ENCODE data around the gene CALHM2.

Gene CALHM2

GRCh38 chr10:103475437-103475836 lies 23.3 kb upstream of the CALHM2 start:
- H3K4me3 ChIP-seq (replicated peaks in 1 of 2; ENCODE audit: low read depth in 2 of 2, low read length in 2 of 2), result no peak overlapping the region
- DNase-seq (ENCODE audit: low read depth in 2 of 2), result no peak
- no peak for TF ChIP-seq CTCF (IDR thresholded peaks at IDR 0.05; ENCODE audit: low read depth, low read length)

DNA sequence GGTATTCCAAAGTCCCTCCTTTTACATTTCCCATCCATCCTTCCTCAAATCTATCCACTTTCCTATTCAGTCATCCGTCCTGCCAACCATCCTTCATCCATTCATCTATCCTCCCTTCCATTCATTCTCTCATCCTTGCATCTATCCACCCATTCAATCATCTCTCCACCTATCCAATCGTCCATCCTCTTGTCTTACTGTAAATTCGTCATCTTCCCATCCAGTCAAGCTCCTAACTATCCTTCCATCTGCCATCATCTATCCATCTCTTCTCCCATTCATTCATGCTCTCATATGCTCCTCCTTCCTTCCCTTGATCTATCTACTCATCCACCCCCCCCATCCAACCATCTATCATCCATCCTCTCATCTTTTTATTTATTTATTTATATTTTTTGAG lies 21.9 kb upstream of the CALHM2 start:
- no peak for TF ChIP-seq CTCF (IDR thresholded peaks at IDR 0.05; ENCODE audit: low read depth, low read length)
- no peak for DNase-seq (ENCODE audit: low read depth in 2 of 2)
- H3K4me3 ChIP-seq (replicated peaks in 1 of 2; ENCODE audit: low read depth in 2 of 2, low read length in 2 of 2), result no peak overlapping the region

- no peak overlapping the region for H3K4me3 ChIP-seq (replicated peaks in 1 of 2; ENCODE audit: low read depth in 2 of 2, low read length in 2 of 2)
- TF ChIP-seq CTCF (IDR thresholded peaks at IDR 0.05; ENCODE audit: low read depth, low read length), result no peak
- DNase-seq (ENCODE audit: low read depth in 2 of 2), result no peak
These were observed 21.1 kb upstream of the CALHM2 start for GRCh38 chr10:103473261-103473671.

DNA sequence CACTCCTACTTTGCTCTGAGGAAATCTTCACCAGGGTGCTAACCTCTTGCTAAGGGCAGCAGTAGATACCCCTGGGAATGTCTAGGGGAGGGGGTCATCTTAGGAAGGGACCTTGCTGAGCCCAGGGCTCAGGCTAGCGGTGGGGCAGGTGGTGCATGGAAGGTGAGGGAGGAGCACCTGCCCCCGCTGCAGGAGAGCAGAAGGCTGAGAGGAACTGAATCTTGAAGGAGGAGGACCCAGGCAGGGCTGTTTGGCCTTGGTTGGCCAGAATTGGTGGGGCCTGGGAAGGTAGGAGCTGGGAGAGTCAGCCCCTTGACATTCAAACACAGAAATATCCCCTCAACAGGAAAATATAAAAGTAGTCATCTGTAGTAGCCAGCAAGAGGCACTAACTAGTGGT lies 19.8 kb upstream of the CALHM2 start:
- H3K4me3 ChIP-seq (replicated peaks in 1 of 2; ENCODE audit: low read depth in 2 of 2, low read length in 2 of 2), result no peak overlapping the region
- no peak for TF ChIP-seq CTCF (IDR thresholded peaks at IDR 0.05; ENCODE audit: low read depth, low read length)
- DNase-seq (ENCODE audit: low read depth in 2 of 2), result no peak

- TF ChIP-seq CTCF (IDR thresholded peaks at IDR 0.05; ENCODE audit: low read depth, low read length), result no peak
- peak in 1 of 2 donors; percentile 73 for DNase-seq (ENCODE audit: low read depth in 2 of 2)
- H3K4me3 ChIP-seq (replicated peaks in 1 of 2; ENCODE audit: low read depth in 2 of 2, low read length in 2 of 2), result no peak overlapping the region
These were observed 18.8 kb upstream of the CALHM2 start for GRCh38 chr10:103470761-103471653.

DNA sequence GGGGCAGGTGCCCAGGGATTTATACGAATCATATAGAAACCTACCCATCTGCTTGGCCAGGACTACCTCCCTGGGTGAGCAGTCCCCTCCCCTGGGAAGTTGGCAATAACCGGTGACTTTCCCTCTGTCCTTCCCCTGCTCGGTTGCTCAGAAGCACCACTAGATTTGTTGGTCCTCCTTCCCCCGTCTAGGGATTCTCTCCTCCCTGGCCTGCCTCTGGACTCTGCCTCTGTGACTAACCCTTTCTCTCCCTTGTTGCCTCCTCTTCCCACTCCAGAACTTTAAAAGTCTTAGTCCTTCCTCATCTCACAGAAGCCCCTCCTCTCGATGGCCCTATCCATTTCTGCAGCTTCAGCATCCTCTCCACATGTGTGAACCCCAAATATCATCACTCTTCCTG lies 17.0 kb upstream of the CALHM2 start:
- TF ChIP-seq CTCF (IDR thresholded peaks at IDR 0.05; ENCODE audit: low read depth, low read length), result no peak
- no peak overlapping the region for H3K4me3 ChIP-seq (replicated peaks in 1 of 2; ENCODE audit: low read depth in 2 of 2, low read length in 2 of 2)
- DNase-seq (ENCODE audit: low read depth in 2 of 2), result no peak

All from cardiac fibroblast (primary cell).